GM21619 (cell line): ENCODE data around the gene SHMT2.

ENCODE experiments used
- ATAC-seq: cut with Tn5 transposase; IDR thresholded peaks from one replicate; pipeline ENCODE4 v1.9.1; 2021; ENCODE audit not compliant: unreplicated experiment

The SHMT2 gene

GRCh38 chr12:57196956-57197355 is 32.6 kb upstream of the SHMT2 start:
- ATAC-seq = no peak

DNA sequence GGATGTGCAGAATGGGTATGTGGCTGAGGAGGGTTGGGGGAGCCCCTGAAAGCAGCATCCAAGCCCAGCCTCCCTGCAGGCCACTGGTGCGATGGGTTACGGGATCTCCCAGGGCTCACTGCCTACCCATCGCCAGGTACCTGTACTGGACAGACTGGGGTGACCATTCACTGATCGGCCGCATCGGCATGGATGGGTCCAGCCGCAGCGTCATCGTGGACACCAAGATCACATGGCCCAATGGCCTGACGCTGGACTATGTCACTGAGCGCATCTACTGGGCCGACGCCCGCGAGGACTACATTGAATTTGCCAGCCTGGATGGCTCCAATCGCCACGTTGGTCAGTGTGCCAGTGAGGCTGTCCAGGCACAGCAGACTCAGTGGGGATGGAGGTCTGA is 31.2 kb upstream of the SHMT2 start:
- ATAC-seq = no peak

GRCh38 chr12:57199191-57199590 is 30.3 kb upstream of the SHMT2 start:
- no peak for ATAC-seq

GRCh38 chr12:57200497-57200896 is 29.0 kb upstream of the SHMT2 start:
- ATAC-seq = no peak

GRCh38 chr12:57201219-57201618 is 28.3 kb upstream of the SHMT2 start:
- no peak for ATAC-seq

DNA sequence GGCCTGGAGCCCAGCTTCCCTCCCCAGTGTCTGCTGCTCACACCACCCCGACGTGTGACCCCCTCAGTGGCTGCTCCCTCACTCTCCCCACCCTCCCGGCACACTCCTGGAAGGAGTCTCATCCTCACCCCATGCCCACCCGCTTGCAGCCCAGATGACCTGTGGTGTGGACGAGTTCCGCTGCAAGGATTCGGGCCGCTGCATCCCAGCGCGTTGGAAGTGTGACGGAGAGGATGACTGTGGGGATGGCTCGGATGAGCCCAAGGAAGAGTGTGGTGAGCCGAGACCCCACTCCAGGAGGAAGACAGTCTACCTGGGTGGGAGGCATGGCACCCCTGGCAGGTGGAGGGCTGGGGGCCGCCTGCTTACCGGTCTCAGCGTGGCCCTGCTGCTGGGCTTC is 27.9 kb upstream of the SHMT2 start:
- no peak for ATAC-seq

GRCh38 chr12:57202321-57202720 is 27.2 kb upstream of the SHMT2 start:
- ATAC-seq = no peak

DNA sequence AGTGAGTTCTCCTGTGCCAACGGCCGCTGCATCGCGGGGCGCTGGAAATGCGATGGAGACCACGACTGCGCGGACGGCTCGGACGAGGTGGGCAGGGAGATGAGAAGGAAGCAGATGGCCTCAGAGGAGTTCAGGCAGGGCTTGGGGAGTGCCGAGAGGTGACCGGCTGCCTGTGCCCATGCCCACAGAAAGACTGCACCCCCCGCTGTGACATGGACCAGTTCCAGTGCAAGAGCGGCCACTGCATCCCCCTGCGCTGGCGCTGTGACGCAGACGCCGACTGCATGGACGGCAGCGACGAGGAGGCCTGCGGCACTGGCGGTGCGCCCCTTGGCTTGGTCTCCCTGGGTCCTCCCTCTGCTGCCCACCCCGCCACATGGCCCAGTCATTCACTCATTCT is 26.3 kb upstream of the SHMT2 start:
- no peak for ATAC-seq

- ATAC-seq = no peak
Measured at GRCh38 chr12:57203791-57204190, 25.7 kb upstream of the SHMT2 start.

- ATAC-seq = no peak
Measured at GRCh38 chr12:57204454-57204853, 25.1 kb upstream of the SHMT2 start.

DNA sequence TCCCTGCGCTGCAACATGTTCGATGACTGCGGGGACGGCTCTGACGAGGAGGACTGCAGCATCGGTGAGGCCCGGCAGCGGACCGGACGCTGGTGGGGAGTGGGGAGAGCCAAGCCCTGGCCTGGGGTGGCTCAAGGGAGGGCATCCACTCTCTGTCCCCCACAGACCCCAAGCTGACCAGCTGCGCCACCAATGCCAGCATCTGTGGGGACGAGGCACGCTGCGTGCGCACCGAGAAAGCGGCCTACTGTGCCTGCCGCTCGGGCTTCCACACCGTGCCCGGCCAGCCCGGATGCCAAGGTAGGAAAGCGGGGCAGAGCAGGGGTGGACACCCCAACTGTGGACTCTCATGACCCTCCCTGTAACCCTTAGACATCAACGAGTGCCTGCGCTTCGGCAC is 24.3 kb upstream of the SHMT2 start:
- no peak for ATAC-seq

- ATAC-seq = no peak
Measured at GRCh38 chr12:57205931-57206330, 23.6 kb upstream of the SHMT2 start.

DNA sequence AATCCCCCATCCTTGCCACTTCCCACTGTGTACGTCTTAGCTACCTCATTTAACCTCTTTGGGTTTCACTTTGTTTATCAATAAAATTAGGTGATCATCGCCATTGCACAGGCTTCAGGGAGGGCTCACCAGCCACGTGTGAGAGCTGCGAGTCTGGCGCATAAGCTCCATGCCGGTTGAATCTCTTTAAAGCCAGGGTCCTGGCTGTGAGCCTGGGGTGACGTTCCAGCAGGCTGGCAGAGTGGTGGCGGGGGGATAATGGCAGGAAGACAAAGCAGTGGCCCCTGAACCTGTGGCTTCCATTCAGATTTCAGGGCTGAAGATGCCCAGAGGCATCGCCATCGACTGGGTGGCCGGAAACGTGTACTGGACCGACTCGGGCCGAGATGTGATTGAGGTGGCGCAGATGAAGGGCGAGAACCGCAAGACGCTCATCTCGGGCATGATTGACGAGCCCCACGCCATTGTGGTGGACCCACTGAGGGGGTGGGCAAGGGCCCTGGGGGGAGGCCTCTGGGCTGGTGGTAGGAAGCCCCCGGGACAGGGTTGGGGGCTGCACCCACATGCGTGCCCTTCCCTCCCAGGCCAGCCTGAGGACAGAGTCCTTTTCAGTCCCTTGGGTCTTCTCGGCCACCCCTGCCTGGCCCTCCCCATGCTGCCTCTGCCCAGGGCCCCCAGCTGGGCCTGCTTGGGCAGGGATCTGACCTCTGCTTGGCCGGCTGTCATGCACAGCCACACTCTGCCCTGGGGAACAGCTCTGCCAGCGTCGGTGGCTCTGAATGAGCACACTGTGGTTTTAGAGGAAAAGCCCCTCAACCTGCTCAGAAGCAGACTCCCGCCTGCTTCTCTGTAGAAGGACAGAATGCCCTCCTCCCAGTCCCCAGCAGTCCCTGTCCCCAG is 21.5 kb upstream of the SHMT2 start:
- ATAC-seq = no peak

DNA sequence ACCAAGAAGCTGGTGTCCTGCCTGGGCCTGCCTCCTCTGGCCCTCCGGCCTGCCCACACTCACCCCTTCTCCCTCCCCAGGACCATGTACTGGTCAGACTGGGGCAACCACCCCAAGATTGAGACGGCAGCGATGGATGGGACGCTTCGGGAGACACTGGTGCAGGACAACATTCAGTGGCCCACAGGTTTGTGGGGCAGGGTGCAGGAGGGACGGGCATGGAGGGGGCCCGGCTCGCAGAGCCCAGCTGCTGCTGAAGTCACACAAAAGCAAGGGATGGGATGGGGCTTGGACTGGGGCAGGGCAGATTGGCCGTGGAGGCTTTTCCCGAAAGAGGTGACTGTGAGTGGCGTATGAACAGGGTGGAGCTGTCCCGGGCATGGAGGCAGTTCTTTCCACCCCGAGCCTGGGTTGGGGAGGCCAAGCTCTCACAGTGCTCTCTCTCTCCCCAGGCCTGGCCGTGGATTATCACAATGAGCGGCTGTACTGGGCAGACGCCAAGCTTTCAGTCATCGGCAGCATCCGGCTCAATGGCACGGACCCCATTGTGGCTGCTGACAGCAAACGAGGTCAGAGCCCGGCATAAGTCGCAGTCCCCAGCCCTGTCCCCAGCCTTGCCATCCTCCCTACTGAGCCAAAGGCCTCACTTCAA is 20.8 kb upstream of the SHMT2 start:
- no peak for ATAC-seq

DNA sequence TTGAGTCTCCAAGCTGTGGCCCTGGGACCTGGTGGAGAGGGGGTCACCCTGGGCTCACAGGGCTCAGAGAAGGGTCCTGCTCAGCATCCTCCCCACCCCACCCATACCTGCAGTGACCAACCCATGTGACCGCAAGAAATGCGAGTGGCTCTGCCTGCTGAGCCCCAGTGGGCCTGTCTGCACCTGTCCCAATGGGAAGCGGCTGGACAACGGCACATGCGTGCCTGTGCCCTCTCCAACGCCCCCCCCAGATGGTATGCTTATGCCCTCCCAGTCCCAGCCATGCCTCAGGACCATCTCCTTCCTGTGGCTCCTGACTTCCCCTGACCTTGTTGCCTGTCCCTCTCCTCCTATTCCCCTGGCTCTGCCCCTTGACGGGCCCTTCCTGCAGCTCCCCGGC is 19.6 kb upstream of the SHMT2 start:
- no peak for ATAC-seq

GRCh38 chr12:57210461-57210860 is 19.1 kb upstream of the SHMT2 start:
- ATAC-seq = no peak

- no peak for ATAC-seq
Measured at GRCh38 chr12:57210926-57211692, 18.4 kb upstream of the SHMT2 start.

- no peak for ATAC-seq
Measured at GRCh38 chr12:57211791-57212700, 17.5 kb upstream of the SHMT2 start.

GRCh38 chr12:57212701-57213057 is 16.8 kb upstream of the SHMT2 start:
- ATAC-seq = no peak

- no peak for ATAC-seq
Measured at GRCh38 chr12:57213058-57213715, 16.3 kb upstream of the SHMT2 start.
